HL-60 (cell line): ENCODE data around the gene NAGA.

Source experiments
- DNase-seq, 2 experiments: peaks; one replicate each; pipeline ENCODE4 v3.0.0-alpha.2; 2010 to 2020; ENCODE audit warnings: low read depth in 1 of 2, low spot score in 1 of 2
- H3K27ac ChIP-seq: fragments of 250-450 bp; sonication (Bioruptor Pico); replicated peaks from 2 replicates; pipeline ENCODE4 v1.5.1; 2020; ENCODE audit warnings: mild to moderate bottlenecking, moderate library complexity
- H3K27me3 ChIP-seq: fragments of 250-450 bp; sonication (Bioruptor Pico); 2 replicates; pipeline ENCODE4 v1.5.1; 2021; ENCODE audit warnings: mild to moderate bottlenecking, moderate library complexity; ENCODE audit not compliant: insufficient read depth, poor library complexity, severe bottlenecking
- H3K4me3 ChIP-seq: replicated peaks from 2 replicates; pipeline ENCODE4 v1.5.1; 2011; ENCODE audit warnings: mild to moderate bottlenecking, control low read depth, low read length; ENCODE audit not compliant: insufficient read depth
- GABPA ChIP-seq: IDR thresholded peaks from 2 replicates; pipeline ENCODE4 v1.6.1; 2012; ENCODE audit warnings: low read depth
- POLR2AphosphoS5 ChIP-seq: IDR thresholded peaks from 2 replicates; pipeline ENCODE4 v1.6.1; 2012; ENCODE audit warnings: low read depth
- SPI1 ChIP-seq: IDR thresholded peaks from 2 replicates; pipeline ENCODE4 v1.6.1; 2012; ENCODE audit warnings: low read depth, mild to moderate bottlenecking, borderline replicate concordance
- TF ChIP-seq, protein P1 (sequence below): IDR thresholded peaks from 2 replicates; pipeline ENCODE4 v1.6.1; 2012; ENCODE audit warnings: low read depth; ENCODE audit not compliant: insufficient replicate concordance
- TF ChIP-seq, protein P2 (sequence below): IDR thresholded peaks from one replicate; pipeline ENCODE4 v1.5.1; 2011; ENCODE audit warnings: low read length, control low read depth, inconsistent platforms; ENCODE audit not compliant: insufficient read depth

Gene NAGA

DNA sequence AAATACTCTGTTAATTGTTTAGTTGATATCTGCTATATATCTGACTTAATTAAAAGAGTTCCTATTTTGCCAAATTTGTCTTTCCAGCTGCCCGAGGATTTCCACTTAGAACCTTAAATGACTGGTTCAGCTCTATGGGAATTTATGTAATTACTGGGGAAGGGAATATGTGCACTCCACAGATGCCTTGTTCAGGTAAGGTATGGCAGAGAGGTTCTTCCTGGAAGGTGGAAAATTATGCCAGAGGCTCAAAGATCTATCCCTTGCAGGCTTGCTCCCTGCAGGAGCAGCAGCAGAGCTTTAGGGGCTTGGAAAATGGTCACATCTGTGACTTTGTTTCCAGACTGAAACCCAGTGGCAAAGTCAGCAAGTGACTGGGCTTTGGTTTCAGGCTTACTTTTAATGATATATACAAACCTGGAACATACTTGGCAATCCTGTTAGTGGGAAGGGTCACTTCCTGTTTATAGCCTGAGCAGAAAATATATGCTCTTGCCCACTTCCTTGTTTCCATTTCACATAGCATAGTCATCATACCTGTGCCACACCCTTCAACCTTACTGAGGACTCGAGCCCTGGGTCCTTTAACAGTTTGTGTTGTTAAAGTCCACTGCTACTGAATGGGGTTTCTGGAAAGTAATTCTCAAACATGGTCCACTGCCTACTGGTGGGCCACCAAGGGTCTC is 48.3 kb downstream of the NAGA start:
- H3K4me3 ChIP-seq = no peak overlapping the region
- TF ChIP-seq SPI1 = peak; percentile 92
- TF ChIP-seq, protein P1, sequence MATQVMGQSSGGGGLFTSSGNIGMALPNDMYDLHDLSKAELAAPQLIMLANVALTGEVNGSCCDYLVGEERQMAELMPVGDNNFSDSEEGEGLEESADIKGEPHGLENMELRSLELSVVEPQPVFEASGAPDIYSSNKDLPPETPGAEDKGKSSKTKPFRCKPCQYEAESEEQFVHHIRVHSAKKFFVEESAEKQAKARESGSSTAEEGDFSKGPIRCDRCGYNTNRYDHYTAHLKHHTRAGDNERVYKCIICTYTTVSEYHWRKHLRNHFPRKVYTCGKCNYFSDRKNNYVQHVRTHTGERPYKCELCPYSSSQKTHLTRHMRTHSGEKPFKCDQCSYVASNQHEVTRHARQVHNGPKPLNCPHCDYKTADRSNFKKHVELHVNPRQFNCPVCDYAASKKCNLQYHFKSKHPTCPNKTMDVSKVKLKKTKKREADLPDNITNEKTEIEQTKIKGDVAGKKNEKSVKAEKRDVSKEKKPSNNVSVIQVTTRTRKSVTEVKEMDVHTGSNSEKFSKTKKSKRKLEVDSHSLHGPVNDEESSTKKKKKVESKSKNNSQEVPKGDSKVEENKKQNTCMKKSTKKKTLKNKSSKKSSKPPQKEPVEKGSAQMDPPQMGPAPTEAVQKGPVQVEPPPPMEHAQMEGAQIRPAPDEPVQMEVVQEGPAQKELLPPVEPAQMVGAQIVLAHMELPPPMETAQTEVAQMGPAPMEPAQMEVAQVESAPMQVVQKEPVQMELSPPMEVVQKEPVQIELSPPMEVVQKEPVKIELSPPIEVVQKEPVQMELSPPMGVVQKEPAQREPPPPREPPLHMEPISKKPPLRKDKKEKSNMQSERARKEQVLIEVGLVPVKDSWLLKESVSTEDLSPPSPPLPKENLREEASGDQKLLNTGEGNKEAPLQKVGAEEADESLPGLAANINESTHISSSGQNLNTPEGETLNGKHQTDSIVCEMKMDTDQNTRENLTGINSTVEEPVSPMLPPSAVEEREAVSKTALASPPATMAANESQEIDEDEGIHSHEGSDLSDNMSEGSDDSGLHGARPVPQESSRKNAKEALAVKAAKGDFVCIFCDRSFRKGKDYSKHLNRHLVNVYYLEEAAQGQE = no peak
- no peak for TF ChIP-seq POLR2AphosphoS5
- H3K27ac ChIP-seq = no peak overlapping the region
- no peaks in the 10 kb centered on the region for H3K27me3 ChIP-seq
- peak in 1 of 2 experiments; percentile 7 for DNase-seq

DNA sequence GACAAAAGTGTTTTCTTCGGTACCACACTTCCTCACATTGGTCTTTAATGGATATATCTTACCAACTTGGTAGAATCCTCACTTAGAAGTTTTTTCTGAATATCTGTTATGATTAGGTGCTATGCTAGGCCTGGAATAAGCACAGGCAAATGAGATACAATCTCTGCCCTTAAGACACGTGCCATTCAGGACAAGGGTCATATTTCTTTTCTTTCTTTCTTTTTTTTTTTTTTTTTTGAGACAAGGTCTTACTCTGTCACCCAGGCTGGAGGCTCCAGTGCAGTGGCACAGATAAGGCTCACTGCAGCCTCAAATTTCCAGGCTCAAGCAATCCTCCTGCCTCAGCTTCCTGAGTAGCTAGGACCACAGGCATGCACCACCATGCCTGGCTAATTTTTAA is 49.0 kb downstream of the NAGA start:
- DNase-seq = no peak
- Histone ChIP-seq H3K4me3 (no peak overlapping the region), H3K27me3 (no peaks in the 10 kb centered on the region), H3K27ac (no peak overlapping the region)
- TF ChIP-seq POLR2AphosphoS5 = no peak
- TF ChIP-seq GABPA = no peak
- TF ChIP-seq, protein P2, sequence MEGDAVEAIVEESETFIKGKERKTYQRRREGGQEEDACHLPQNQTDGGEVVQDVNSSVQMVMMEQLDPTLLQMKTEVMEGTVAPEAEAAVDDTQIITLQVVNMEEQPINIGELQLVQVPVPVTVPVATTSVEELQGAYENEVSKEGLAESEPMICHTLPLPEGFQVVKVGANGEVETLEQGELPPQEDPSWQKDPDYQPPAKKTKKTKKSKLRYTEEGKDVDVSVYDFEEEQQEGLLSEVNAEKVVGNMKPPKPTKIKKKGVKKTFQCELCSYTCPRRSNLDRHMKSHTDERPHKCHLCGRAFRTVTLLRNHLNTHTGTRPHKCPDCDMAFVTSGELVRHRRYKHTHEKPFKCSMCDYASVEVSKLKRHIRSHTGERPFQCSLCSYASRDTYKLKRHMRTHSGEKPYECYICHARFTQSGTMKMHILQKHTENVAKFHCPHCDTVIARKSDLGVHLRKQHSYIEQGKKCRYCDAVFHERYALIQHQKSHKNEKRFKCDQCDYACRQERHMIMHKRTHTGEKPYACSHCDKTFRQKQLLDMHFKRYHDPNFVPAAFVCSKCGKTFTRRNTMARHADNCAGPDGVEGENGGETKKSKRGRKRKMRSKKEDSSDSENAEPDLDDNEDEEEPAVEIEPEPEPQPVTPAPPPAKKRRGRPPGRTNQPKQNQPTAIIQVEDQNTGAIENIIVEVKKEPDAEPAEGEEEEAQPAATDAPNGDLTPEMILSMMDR = no peak
- TF ChIP-seq SPI1 = no peak
- TF ChIP-seq, protein P1 = no peak

DNA sequence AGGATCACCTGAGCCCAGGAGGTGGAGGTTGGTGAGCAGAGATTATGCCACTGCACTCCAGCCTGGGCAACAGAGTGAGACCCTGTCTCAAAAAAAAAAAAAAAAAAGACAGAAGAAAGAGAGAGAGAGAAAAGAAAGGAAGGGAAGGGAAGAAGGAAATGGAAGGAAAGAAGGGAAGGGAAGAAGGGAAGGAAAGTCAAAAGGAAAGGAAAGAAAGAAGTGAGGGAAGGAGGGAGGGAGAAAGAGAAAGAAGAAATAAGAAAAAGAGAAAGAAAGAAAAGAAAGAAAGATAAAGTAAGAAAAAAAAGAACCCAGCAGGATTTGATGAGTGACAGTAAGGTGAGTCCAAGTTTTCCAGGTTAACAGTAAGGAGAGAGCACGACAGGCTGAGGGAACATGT is 52.4 kb downstream of the NAGA start:
- TF ChIP-seq GABPA (no peak), SPI1 (no peak)
- TF ChIP-seq, protein P1 = no peak
- Histone ChIP-seq H3K27me3 (no peaks in the 10 kb centered on the region), H3K4me3 (no peak overlapping the region), H3K27ac (no peak overlapping the region)
- DNase-seq = no peak

DNA sequence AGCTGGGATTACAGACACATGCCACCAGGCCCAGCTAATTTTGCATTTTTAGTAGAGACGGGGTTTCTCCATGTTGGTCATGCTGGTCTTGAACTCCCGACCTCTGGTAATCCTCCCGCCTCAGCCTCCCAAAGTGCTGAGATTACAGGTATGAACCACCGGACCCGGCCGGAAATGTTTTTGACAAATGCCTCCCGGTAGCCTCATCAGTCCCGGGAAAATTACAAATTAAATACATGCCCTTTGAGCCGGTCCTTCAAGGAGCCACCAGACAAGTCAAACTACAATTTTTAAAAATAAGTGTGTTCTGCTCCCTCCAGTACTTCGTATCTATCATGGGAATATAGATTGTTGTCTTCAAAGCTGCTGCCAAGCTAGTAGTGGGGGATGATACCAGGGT is 54.5 kb downstream of the NAGA start:
- TF ChIP-seq SPI1 (no peak), GABPA (no peak)
- no peak overlapping the region for H3K27ac ChIP-seq
- H3K27me3 ChIP-seq = no peaks in the 10 kb centered on the region
- H3K4me3 ChIP-seq = no peak overlapping the region
- DNase-seq = no peak

DNA sequence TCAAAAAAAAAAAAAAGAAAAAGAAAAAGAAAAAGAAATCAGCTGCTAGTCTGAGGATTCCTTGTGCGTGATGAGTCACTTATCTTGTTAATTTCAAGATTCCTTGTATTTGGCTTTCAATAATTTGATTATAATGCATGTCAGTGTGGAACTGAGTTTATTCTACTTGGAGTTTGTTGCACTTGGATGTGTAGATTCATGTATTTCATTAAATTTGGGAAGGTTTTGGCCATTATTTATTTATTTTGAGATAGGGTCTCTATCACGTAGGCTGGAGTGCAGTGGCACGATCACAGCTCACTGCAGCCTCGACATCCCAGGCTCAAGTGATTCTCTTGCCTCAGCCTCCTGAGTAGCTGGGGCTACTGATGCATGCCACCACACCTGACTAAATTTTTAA is 57.2 kb downstream of the NAGA start:
- Histone ChIP-seq H3K27ac (no peak overlapping the region), H3K4me3 (no peak overlapping the region), H3K27me3 (no peaks in the 10 kb centered on the region)
- DNase-seq = no peak
- TF ChIP-seq SPI1 (no peak), POLR2AphosphoS5 (no peak), GABPA (no peak)
- TF ChIP-seq, protein P1 = no peak
- TF ChIP-seq, protein P2 = no peak
